Epithelial cell of esophagus (primary cell): ENCODE data around the gene ACSL4.

Source experiments
- DNase-seq: peaks from one replicate; pipeline ENCODE4 v3.0.0; 2010; ENCODE audit warnings: low read depth
- H3K4me3 ChIP-seq: 2 replicates; pipeline ENCODE4 v1.5.1; 2011; ENCODE audit warnings: mild to moderate bottlenecking, low read length, control low read depth
- CTCF ChIP-seq: IDR thresholded peaks from 2 replicates; pipeline ENCODE4 v1.5.1; 2011; ENCODE audit warnings: low read depth, mild to moderate bottlenecking, low read length, control low read depth, inconsistent platforms; ENCODE audit not compliant: insufficient read depth; ENCODE audit errors: missing control alignments

Gene ACSL4

GRCh38 chrX:109629310-109629709 is 103.7 kb downstream of the ACSL4 start:
- DNase-seq, result no peak
- no peak overlapping the region for H3K4me3 ChIP-seq
- no peak for TF ChIP-seq CTCF

DNA sequence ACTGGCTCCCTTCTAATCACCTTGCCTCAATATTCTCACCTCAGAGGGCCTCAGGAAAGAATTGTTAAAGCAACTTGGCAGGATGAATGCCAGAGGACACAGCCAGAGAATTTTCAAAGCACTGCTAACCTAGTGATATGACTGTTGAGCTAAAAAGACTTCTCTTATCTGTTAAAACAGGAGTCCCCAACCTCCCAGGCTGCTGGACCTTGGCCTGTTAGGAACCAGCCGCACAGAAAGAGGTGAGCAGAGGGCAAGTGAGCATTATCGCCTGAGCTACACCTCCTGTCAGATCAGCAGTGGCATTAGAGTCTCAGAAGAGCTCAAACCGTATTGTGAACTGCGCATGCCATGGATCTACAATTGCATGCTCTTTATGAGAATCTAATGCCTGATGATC is 106.4 kb downstream of the ACSL4 start:
- no peak overlapping the region for H3K4me3 ChIP-seq
- DNase-seq, result no peak
- TF ChIP-seq CTCF, result no peak

DNA sequence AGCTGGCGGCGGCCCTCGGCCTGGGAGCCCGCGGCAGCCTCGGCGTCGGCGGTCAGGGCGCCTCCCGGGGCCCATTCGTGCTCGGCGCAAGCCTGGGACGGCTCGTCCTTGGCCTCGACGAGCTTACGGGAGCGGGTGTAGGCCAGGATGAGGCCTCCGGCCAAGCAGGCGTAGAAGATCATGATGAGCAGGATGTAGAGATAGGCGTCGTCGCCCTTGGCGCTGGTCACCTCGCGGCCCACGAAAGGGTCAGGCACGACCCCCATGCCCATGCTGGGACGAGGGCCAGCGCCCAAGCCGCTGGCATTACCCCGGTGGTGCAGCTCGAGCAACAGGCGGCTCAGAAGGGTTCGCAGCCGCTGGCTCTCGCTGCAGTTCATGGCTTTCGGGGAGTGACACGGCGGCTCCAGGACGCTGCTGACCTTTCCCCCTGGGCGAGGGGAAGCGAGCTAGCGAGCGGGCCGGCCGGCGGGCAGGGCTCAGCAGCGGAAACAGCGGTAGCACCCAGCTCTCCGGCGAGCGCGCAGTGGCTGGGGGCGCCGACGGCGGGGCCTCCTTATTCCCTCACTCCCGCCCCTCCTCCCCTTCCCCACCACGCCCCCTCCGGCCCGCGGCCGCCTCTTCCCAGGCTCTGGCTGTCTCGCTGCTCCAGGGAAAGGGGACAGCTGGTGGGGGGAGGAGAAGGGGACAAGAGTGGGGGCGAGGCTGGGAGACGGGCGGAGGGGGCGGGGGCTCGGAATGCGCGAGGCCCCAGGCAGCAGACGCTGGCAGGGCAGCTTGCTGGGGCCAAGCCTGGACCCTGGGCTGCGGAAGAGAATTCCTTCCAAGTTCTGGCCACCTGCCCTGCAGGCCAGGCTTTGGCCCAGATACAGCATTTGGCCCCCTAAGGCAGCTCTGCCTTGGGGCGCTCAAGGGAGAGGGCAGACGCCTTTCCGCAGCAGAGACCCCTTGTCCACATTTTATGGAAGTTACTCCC is 108.1 kb downstream of the ACSL4 start, which contains the start of gene KCNE5:
Gene KCNE5, minus strand, starts transcription at position 532 of the 976 bp plus-strand sequence. Its CDS starts 152 bp downstream, at position 380.
- no peak within 1 kb of the TSS for H3K4me3 ChIP-seq
- no peak for TF ChIP-seq CTCF
- DNase-seq, result no peak

DNA sequence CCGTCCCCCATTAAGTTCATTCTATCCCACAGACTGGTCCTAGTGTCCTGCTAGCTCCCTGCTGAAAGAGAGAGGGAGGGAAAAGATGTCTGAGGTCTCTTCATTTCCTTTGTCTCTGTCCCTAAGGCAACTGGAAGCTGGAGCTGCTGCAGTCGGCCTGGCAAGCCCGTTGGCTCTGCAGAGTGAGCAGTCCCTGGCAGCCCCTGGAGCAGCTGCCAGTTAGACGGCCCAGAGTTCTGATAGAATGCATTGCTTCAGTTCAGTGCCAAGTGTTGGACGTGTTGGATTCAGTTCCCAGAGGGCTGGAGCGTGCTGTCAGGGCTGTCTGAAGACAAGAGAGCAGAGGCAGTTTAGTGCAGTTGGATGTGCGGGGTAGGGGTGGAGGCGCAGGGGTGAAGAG is 109.1 kb downstream of the ACSL4 start:
- TF ChIP-seq CTCF, result no peak
- H3K4me3 ChIP-seq, result no peak overlapping the region
- DNase-seq, result no peak

DNA sequence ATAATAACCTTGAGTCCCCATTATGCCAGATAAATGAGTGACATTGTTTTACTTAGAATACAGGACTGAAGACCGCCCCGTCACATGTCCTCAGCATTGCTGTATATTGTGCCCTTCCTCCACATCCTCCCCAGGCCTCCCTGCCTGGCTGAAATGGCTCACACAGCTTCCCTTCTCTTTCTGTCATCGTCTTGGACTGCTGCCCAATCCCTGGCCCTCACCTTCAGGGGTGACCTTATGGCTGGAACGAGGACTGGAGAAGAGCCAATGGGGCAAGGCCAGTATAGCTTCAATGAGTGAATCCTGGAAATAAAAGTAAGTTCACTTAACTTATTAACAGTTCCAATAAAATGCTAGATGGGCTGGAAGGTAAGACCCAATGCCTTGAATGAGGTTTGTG is 110.8 kb downstream of the ACSL4 start:
- no peak overlapping the region for H3K4me3 ChIP-seq
- TF ChIP-seq CTCF, result no peak
- DNase-seq, result no peak

DNA sequence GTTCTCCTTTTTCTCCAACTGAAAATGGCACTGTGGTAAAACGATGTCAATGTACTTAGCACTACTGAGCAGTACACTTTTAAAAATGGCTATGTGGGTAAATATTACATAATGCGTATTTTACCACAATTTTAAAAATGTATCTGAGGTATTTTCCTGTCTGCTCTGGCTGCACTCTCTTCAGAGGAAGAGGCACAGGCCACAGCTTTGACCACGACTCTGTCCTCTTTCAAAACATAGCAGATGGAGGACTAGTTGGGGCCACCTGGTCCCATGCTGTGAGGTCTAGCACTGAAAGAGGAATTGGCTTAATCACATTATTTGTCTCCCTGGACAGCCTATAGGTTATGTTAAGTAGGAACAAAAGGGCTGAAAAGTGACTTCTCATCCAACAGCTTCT is 113.3 kb downstream of the ACSL4 start:
- no peak for TF ChIP-seq CTCF
- no peak for DNase-seq
- no peak overlapping the region for H3K4me3 ChIP-seq
